Mucosa of rectum (tissue), 2 donors: Measurements from ENCODE around the gene DDX43.
"Not testable (repeated sequence)": the region's sequence is repeated elsewhere in the genome, so short reads cannot be mapped to it uniquely, and the experiment has no call there.

Source experiments
- H3K27ac ChIP-seq, 2 donors: one replicate each; pipeline ENCODE4 v1.7.0; 2013; ENCODE audit warnings: inconsistent platforms in 2 of 2, low read depth in 2 of 2, low read length in 2 of 2
- H3K27me3 ChIP-seq, 2 donors: one replicate each; pipeline ENCODE4 v1.7.0; 2013; ENCODE audit warnings: low read length in 2 of 2; ENCODE audit not compliant: control insufficient read depth in 2 of 2, insufficient read depth in 2 of 2
- H3K36me3 ChIP-seq, 2 donors: one replicate each; pipeline ENCODE4 v1.7.0; 2013; ENCODE audit warnings: low read length in 2 of 2; ENCODE audit not compliant: control insufficient read depth in 2 of 2, insufficient read depth in 2 of 2
- H3K4me1 ChIP-seq, 2 donors: one replicate each; pipeline ENCODE4 v1.7.0; 2013; ENCODE audit warnings: low read length in 2 of 2, mild to moderate bottlenecking in 1 of 2; ENCODE audit not compliant: control insufficient read depth in 2 of 2, insufficient read depth in 2 of 2
- H3K4me3 ChIP-seq, 2 donors: one replicate each; pipeline ENCODE4 v1.7.0; 2013; ENCODE audit warnings: low read length in 2 of 2
- H3K9ac ChIP-seq, 2 donors: one replicate each; pipeline ENCODE4 v1.7.0; 2013; ENCODE audit warnings: low read length in 2 of 2, low read depth in 1 of 2, mild to moderate bottlenecking in 1 of 2
- H3K9me3 ChIP-seq, 2 donors: one replicate each; pipeline ENCODE4 v1.7.0; 2013; ENCODE audit warnings: low read length in 2 of 2; ENCODE audit not compliant: control insufficient read depth in 2 of 2
- donor health status: healthy.
- donor health status: Normal muscosa, but diverticular disease.

The DDX43 gene

DNA sequence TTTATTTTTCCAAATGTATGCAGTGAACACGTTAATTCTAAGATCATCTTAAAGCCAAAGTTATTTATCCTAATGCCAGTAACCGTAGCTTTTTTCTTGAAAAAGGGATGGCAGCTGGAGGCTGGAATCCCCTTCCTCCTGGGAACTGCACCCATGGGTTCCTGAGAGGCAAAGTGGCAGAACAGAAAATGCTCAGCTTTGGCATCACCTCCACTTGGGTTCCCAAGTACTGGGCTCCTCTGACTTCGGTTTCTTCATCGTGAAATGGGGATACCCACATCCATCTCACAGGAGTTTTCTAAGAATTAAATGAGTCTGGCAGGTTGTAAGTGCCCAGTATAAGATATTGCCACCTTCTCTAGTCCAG lies 6.2 kb upstream of the DDX43 start:
- Histone ChIP-seq H3K27ac (no peak overlapping the region), H3K36me3 (no peaks in the 10 kb centered on the region), H3K9me3 (no peaks in the 10 kb centered on the region), H3K9ac (peak overlapping the region; percentile 62 to 66), H3K4me1 (no peaks in the 10 kb centered on the region), H3K4me3 (peak overlapping the region; percentile 76 to 82), H3K27me3 (no peaks in the 10 kb centered on the region)

DNA sequence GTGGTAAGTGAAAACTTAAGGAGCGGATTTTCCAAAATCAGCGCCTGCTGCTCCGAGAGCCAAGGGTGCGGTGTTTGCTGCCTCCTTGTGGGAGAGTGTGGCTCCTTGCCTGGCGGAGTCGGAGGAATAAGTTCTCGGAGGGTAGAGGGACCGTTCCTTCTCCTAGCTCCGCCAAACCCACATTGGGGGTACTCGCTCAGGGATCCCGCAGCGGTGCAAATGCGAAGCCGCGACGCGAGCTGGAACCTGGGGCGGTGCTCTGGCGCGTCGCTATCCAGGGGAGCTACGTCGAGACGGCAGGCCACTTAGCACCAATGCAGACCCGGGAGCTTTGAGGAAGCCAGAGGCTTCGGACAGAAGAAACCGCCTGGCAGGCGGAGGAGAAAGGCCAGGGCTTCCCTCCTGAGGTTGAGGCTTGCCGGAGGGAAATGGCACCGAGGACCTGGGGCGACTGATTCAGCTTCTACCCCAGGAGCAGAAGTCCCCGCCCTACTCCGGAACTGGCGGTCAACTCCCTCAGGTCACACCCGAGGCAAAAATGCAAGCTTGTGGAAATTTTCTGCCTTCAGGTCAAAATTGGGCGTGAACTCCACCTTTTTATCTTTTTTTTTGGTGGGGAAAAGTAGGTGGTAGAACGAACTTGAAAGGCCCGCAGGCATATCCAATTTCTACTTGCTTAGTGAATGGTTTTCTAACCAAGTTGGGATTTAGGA lies 5.7 kb upstream of the DDX43 start:
- Histone ChIP-seq H3K27ac (peak overlapping the region in 1 of 2 donors; percentile 27), H3K36me3 (no peaks in the 10 kb centered on the region), H3K4me1 (no peaks in the 10 kb centered on the region), H3K4me3 (peak overlapping the region; percentile 76 to 82), H3K9ac (peak overlapping the region; percentile 62 to 66), H3K27me3 (no peaks in the 10 kb centered on the region), H3K9me3 (no peaks in the 10 kb centered on the region)

GRCh38 chr6:73389854-73390253 lies 4.8 kb upstream of the DDX43 start:
- H3K9me3 ChIP-seq, result no peaks in the 10 kb centered on the region
- no peaks in the 10 kb centered on the region for H3K4me1 ChIP-seq
- H3K27ac ChIP-seq, result no peak overlapping the region
- no peak overlapping the region for H3K4me3 ChIP-seq
- H3K9ac ChIP-seq, result no peak overlapping the region
- H3K36me3 ChIP-seq, result no peaks in the 10 kb centered on the region
- no peaks in the 10 kb centered on the region for H3K27me3 ChIP-seq

DNA sequence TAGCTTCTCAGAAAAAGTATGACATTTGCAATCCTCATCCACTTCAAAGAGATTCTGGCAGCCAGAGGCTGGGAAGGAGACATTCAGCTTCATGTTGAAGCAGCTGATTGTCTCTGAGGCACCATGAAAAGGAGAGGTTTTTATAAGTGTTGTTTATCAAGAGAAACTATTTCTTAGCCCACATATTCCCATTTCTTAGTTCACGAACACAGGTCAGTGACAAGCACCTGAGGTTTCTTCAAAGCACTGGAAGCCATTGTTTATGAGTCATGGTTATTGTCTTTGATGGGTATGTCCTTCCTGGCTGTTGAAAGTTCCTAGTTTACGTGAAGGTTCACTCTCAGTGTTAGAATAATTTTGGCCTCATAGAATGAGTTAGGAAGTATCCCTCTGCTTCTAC lies 3.0 kb upstream of the DDX43 start:
- no peaks in the 10 kb centered on the region for H3K36me3 ChIP-seq
- H3K4me1 ChIP-seq, result no peaks in the 10 kb centered on the region
- H3K4me3 ChIP-seq, result no peak overlapping the region
- no peaks in the 10 kb centered on the region for H3K9me3 ChIP-seq
- H3K27ac ChIP-seq, result no peak overlapping the region
- no peak overlapping the region for H3K9ac ChIP-seq
- H3K27me3 ChIP-seq, result no peaks in the 10 kb centered on the region

- H3K27me3 ChIP-seq, H3K4me1 ChIP-seq, H3K9ac ChIP-seq, H3K36me3 ChIP-seq, H3K27ac ChIP-seq, H3K9me3 ChIP-seq, H3K4me3 ChIP-seq: not testable (repeated sequence)
Measured at GRCh38 chr6:73392188-73392587, 2.4 kb upstream of the DDX43 start.

DNA sequence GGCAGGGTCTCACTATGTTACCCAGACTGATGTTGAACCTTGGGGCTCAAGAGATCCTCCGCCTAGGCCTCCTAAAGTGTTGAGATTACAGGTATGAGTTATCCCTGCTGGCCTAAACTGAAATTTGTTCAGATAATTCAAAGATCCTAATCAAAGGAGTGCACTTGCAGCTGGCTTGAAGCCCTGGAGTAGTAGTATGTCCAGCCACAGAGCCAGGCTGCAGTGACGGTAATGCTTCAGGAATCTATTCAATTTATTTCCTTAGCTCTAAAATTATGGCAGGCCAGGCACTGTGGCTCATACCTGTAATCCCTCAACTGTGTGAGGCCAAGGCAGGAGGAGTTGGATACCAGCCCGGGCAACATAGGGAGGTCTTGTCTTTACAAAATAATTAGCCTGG lies 1.4 kb upstream of the DDX43 start:
- H3K9ac ChIP-seq, result no peak overlapping the region
- no peaks in the 10 kb centered on the region for H3K4me1 ChIP-seq
- H3K4me3 ChIP-seq, result no peak overlapping the region
- no peaks in the 10 kb centered on the region for H3K9me3 ChIP-seq
- H3K36me3 ChIP-seq, result no peaks in the 10 kb centered on the region
- no peak overlapping the region for H3K27ac ChIP-seq
- no peaks in the 10 kb centered on the region for H3K27me3 ChIP-seq

DNA sequence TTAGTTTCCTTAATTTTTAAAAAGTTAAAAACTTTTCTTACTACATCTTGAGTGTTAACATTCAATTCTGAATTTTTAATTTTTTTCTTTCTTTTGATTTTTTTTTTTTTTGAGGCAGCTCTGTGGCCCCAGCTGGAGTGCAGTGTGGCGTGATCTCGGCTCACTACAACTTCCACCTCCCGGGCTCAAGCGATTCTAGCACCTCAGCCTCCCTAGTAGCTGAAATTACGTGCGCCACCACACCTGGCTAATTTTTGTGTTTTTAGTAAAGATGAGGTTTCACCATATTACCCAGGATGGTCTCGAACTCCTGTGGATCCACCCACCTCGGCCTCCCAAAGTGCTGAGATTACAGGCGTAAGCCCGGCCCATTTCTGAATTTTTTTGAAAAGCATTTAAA lies 1.2 kb downstream of the DDX43 start:
- no peaks in the 10 kb centered on the region for H3K36me3 ChIP-seq
- H3K27me3 ChIP-seq, result no peaks in the 10 kb centered on the region
- H3K27ac ChIP-seq, result no peak overlapping the region
- H3K9ac ChIP-seq, result no peak overlapping the region
- no peaks in the 10 kb centered on the region for H3K4me1 ChIP-seq
- H3K4me3 ChIP-seq, result no peak overlapping the region
- no peaks in the 10 kb centered on the region for H3K9me3 ChIP-seq

DNA sequence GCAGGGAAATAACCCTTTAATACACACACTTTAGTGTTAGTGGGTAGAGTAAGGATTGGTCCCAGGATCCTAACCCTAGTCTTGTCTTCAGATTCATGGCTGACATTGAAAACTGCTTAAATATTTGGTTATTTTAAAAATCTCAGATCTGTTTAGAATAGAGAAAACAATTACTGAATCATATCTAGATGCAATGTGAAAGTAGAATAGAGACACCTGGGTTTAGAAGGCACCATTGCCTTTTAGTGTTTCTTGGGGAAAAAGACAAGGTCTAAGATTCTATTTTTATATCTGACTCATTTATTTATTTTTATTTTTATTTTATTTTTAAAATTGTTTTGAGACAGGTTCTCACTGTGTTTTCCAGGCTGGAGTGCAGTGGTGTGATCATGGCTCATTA lies 6.0 kb downstream of the DDX43 start:
- H3K36me3 ChIP-seq, result no peaks in the 10 kb centered on the region
- H3K9ac ChIP-seq, result no peak overlapping the region
- H3K4me1 ChIP-seq, result no peaks in the 10 kb centered on the region
- no peaks in the 10 kb centered on the region for H3K9me3 ChIP-seq
- H3K27me3 ChIP-seq, result no peaks in the 10 kb centered on the region
- no peak overlapping the region for H3K27ac ChIP-seq
- H3K4me3 ChIP-seq, result no peak overlapping the region

DNA sequence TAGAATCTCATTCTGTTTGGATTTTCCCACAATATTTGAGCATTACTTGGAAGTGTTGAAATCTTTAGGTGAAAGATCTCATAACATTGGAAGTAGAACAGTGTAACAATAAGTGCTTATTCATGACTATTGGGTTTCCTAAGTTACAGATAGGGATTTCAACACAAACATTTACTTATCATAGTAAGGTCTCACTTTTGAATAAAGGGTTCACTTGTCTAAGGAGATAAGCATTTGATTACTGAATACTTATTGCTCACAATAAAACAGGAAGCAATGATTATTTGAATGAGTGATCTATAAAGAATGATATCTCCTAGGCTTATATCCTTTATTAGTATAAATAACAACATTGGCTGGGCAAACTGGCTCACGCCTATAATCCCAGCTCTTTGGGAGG lies 14.8 kb downstream of the DDX43 start:
- Histone ChIP-seq H3K4me1 (no peaks in the 10 kb centered on the region), H3K9ac (no peak overlapping the region), H3K36me3 (no peaks in the 10 kb centered on the region), H3K27ac (no peak overlapping the region), H3K9me3 (no peaks in the 10 kb centered on the region), H3K27me3 (no peaks in the 10 kb centered on the region), H3K4me3 (no peak overlapping the region)

DNA sequence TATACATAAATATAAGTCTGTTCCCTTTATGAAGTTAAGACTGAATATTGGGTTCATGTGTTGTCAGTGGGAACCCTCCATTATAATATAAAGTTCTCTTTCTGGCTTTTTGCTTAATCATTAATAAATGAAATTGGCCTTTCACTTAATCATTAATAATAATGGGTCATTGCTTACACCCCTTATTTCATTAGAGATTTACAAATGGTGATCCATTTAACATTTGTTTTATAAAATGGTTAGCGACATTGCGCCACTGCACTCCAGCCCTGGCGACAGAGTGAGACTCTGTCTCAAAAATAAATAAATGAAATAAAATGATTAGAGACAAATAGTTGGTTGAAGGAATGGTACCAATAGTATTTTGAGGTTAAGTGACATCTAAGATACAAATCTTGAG lies 18.5 kb downstream of the DDX43 start:
- H3K9me3 ChIP-seq, result no peaks in the 10 kb centered on the region
- no peaks in the 10 kb centered on the region for H3K4me1 ChIP-seq
- H3K36me3 ChIP-seq, result no peaks in the 10 kb centered on the region
- no peak overlapping the region for H3K4me3 ChIP-seq
- no peak overlapping the region for H3K9ac ChIP-seq
- H3K27me3 ChIP-seq, result no peaks in the 10 kb centered on the region
- no peak overlapping the region for H3K27ac ChIP-seq
